Gastroesophageal sphincter (tissue), 3 donors: Measurements from ENCODE around the gene P2RY10.

ENCODE experiments used
- POLR2A ChIP-seq, 2 donors: fragments of 450-650 bp; IDR thresholded peaks; one replicate each; pipeline ENCODE4 v1.6.1; 2017; ENCODE audit warnings: antibody characterized with exemption in 2 of 2, mild to moderate bottlenecking in 2 of 2, moderate library complexity in 1 of 2
- TF ChIP-seq, protein P1 (sequence below), 4 experiments: fragments of 200-600 bp in 2 of 4; fragments of 450-650 bp in 2 of 4; sonication (generic) in 1 of 4; IDR thresholded peaks; one replicate each; pipeline ENCODE4 v1.5.1; 2017 to 2019; ENCODE audit warnings: antibody characterized with exemption in 4 of 4, mild to moderate bottlenecking in 2 of 4, moderate library complexity in 2 of 4

DNA sequence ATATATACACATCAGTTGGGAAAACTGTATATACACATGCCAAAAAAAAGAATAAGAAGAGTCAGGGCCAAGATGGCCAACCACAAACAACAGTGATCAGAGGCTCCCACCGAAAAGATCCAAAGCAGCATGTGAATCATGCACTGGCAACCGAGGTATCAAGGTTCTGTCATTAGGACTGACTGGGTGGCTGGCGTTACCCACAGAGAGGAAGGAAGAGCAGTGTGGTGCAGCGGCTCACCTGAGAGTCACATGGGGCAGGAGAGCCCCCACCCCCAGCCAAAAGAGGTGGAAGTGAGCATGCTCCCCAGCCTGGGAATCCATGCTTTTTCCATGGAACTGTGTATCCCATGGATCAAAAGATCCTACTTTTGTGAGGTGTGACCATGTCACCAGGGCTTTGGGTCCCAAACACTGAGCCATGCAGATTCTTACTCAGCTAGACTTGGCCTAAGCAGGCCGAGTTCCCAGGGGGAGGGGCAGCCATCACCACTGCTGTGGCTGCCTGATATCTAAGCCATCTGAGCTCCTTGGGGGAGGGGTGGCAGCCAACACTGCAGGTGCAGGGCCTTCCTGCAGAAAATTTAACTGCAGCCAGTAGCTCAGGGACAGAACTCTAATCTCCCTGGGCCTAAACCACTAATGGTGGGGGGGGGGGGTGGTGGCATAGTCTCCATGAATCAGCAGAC is 52.8 kb downstream of the P2RY10 start:
- TF ChIP-seq, protein P1, sequence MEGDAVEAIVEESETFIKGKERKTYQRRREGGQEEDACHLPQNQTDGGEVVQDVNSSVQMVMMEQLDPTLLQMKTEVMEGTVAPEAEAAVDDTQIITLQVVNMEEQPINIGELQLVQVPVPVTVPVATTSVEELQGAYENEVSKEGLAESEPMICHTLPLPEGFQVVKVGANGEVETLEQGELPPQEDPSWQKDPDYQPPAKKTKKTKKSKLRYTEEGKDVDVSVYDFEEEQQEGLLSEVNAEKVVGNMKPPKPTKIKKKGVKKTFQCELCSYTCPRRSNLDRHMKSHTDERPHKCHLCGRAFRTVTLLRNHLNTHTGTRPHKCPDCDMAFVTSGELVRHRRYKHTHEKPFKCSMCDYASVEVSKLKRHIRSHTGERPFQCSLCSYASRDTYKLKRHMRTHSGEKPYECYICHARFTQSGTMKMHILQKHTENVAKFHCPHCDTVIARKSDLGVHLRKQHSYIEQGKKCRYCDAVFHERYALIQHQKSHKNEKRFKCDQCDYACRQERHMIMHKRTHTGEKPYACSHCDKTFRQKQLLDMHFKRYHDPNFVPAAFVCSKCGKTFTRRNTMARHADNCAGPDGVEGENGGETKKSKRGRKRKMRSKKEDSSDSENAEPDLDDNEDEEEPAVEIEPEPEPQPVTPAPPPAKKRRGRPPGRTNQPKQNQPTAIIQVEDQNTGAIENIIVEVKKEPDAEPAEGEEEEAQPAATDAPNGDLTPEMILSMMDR (IDR thresholded peaks at IDR 0.05), result no peak
- TF ChIP-seq POLR2A (IDR thresholded peaks at IDR 0.05), result no peak
